Astrocyte of the spinal cord (primary cell): ENCODE results near the gene C19orf25.

Experiments used
- DNase-seq: peaks from one replicate; pipeline ENCODE4 v3.0.0; 2011; ENCODE audit warnings: low read depth, low spot score
- H3K4me3 ChIP-seq: 2 replicates; pipeline ENCODE4 v1.5.1; 2011; ENCODE audit warnings: low read depth, mild to moderate bottlenecking, low read length, moderate library complexity
- in situ Hi-C: cut with HindIII; loops from 2 replicates; pipeline ENCODE4 v1.10.0; 2017; ENCODE audit warnings: low sequenced_read_pairs
- TF ChIP-seq, protein P1 (sequence below): IDR thresholded peaks from 2 replicates; pipeline ENCODE4 v1.5.1; 2012; ENCODE audit warnings: low read depth, mild to moderate bottlenecking, low read length, inconsistent platforms

C19orf25 gene

DNA sequence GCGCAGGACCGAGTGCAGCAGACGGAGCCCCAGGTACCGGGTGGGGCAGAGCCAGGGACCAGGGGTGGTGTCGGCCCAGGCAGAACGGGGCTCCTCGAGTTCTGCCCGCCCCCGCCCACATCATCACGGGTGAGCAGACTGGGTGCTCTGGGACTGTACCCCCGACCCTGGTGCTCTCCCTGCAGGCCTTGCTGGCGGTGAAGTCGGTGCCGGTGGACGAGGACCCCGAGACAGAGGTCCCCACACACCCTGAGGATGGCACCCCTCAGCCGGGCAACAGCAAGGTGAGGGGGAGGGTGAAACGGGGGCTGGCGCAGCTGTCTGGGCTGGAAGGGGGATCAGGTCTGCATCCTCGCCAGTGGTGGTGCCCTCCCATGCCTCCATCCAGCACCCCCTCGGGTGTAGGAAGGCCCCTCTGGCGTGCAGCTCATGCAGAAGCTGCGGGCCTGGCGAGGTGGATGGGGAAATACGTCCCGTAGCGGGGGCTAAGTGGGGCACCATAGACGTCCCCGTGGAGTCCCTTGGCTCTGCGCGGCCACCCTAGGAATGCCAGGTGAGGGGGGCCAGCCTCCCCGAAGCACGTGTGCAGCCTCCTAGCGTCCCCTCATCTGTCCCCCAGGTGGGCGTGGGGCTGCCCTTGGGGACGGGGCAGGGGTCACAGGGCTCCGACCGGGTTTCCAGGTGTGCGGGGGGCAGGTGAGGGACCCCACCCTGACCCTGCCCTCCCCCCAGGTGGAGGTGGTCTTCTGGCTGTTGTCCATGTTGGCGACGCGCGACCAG is 22.7 kb downstream of the C19orf25 start:
- DNase-seq, result no peak
- H3K4me3 ChIP-seq, result no peak overlapping the region
- TF ChIP-seq, protein P1, sequence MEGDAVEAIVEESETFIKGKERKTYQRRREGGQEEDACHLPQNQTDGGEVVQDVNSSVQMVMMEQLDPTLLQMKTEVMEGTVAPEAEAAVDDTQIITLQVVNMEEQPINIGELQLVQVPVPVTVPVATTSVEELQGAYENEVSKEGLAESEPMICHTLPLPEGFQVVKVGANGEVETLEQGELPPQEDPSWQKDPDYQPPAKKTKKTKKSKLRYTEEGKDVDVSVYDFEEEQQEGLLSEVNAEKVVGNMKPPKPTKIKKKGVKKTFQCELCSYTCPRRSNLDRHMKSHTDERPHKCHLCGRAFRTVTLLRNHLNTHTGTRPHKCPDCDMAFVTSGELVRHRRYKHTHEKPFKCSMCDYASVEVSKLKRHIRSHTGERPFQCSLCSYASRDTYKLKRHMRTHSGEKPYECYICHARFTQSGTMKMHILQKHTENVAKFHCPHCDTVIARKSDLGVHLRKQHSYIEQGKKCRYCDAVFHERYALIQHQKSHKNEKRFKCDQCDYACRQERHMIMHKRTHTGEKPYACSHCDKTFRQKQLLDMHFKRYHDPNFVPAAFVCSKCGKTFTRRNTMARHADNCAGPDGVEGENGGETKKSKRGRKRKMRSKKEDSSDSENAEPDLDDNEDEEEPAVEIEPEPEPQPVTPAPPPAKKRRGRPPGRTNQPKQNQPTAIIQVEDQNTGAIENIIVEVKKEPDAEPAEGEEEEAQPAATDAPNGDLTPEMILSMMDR, result no peak
- in situ Hi-C loops, result no loop called here

DNA sequence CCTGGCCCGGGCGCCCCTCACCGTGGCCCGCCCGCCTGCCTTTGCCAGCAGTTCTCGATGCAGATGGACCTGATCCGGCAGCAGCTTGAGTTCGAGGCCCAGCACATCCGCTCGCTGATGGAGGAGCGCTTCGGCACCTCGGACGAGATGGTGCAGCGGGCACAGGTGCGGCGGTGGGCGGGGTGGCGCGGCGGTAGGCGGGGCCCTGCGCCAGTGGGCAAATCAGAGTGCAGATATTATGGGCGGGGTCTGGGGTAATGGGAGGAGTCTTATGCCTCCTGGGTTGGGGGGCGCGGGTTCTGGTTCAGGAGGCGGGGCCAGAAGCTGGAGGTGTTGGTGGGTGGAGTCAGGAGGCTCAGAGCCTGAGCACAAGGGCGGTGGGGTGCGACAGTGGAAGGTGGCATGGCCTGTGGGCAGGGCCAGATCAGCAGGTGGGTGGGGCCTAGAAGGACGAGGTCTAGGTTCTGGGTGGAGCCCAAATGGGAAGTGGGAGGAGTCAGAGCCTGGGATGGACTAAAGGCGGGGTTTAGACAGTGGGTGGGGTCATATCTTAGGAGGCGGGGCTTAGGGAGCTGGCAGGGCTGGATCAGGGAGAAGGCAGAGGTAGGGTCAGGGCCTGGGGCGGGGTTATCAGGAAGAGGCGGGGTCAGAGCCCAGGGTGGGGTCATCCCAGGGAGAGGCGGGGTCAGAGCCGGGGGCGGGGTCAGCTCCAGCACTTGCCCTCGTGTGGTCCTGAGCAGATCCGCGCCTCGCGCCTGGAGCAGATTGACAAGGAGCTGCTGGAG is 23.5 kb downstream of the C19orf25 start:
- in situ Hi-C loops, result no loop called here
- TF ChIP-seq, protein P1, result no peak
- DNase-seq, result no peak
- H3K4me3 ChIP-seq, result no peak overlapping the region

DNA sequence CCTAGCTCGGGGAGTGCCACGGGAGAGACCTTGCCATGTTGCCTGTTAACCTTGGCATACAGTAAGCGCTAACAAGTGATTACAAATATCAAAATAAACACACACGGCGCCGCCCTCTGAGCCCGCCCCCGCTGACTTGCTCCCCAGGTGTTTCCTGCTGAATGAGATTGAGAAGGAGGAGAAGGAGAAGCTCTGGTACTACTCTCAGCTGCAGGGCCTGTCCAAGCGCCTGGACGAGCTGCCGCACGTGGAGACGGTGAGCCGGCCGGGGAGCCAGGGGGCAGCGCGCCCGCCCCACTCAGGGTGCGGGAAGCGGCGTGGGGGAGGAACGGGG is 24.0 kb downstream of the C19orf25 start:
- TF ChIP-seq, protein P1, result no peak
- no peak overlapping the region for H3K4me3 ChIP-seq
- in situ Hi-C loops, result no loop called here
- DNase-seq, result no peak

DNA sequence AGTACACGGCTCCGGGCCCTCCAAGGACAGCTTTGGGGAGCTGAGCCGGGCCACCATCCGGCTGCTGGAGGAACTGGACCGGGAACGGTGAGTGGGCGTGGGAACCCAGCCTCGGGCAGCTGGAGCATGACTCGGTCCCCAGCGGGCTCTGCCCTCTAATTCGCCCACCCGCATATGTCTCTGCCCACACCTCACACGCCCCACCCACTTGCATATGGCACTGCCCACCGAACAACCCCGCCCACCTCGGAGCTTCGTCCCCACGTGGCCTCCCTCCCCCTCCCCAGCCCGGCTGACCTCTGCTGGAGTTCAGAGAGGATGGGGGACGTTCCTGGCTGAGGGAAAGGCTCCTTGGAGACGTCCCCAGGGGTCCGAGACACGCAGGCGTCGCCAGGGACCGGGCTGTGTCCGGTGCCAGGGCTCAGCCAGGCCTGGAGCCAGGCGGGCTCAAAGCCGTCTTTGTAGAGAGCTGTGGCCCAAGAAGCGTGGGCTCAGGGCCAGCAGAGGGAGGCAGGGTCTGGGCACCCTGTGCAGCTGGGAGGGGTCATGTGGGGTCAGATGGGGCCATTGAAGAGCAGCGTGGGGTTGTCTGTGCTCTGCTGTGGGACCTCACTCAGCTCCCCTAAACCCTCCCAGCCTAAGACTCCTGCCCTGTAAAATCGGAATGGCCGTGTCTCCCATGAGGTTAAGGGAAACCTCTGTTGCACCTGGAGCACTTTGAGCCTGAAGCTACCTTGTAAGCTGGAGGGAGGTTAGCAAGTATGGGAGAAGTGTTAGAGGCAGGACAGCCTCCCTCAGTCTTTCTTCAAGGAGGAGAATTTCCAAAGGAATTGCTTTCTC is 25.3 kb downstream of the C19orf25 start:
- in situ Hi-C loops, result no loop called here
- TF ChIP-seq, protein P1, result no peak
- H3K4me3 ChIP-seq, result no peak overlapping the region
- DNase-seq, result no peak

DNA sequence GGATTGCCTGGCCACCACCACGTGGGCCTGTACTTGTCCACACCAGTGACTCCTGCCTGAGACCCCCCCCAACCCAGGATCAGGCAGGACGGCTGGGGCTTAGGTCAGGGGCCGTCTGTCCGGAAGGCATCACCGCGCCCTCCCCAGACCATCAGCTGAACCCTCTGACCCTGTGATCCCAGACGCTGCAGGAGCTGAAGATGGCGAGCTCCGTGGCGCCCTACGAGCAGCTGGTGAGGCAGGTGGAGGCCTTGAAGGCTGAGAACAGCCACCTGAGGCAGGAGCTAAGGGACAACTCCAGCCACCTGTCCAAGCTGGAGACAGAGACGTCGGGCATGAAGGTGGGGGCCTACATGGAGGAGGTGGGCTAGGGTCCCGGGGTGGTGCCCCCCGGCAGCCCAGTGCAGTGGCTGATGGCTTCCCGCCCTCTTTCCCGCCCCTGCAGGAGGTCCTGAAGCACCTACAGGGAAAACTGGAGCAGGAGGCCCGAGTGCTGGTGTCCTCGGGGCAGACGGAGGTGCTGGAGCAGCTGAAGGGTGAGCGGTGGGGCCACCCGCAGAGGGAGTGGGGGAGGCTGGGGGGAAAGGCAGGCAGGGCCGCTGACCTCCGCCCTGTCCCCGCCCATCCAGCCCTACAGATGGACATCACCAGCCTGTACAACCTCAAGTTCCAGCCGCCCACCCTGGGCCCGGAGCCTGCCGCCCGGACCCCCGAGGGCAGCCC is 26.1 kb downstream of the C19orf25 start:
- no peak overlapping the region for H3K4me3 ChIP-seq
- DNase-seq, result no peak
- in situ Hi-C loops, result no loop called here
- TF ChIP-seq, protein P1, result no peak
